SK-N-SH (cell line): Measurements from ENCODE around the gene H2AZ2. TPM values are rescaled to one million over a fixed set of nuclear protein-coding genes. Genes with fewer than 3 reads are reported as not detected.

Source experiments
- CTCF ChIA-PET: fragments of 300-600, 350-600 bp; formaldehyde crosslinking; extraction: SDS; loops from one replicate; lab custom pipeline; 2021; lab: Yijun Ruan, JAX
- POLR2A ChIA-PET: fragments of 350-600 bp; sonication (Branson Sonifier 250); formaldehyde crosslinking; extraction: SDS; loops from one replicate; lab custom pipeline; 2020; ENCODE audit warnings: antibody characterized with exemption, inconsistent platforms; lab: Yijun Ruan, JAX
- DNase-seq: peaks from one replicate; pipeline ENCODE4 v3.0.0; 2012
- H2AFZ ChIP-seq: fragments of 200-600 bp; sonication (generic); 2 replicates; pipeline ENCODE4 v1.8.1; 2016; ENCODE audit warnings: antibody characterized with exemption, mild to moderate bottlenecking, low read depth
- H3F3A ChIP-seq: fragments of 200-600 bp; sonication (generic); replicated peaks from 2 replicates; pipeline ENCODE3; 2016; ENCODE audit warnings: antibody characterized with exemption, mild to moderate bottlenecking; ENCODE audit not compliant: insufficient read depth
- H3K27ac ChIP-seq, 2 experiments: fragments of 200-500 bp in 1 of 2; fragments of 200-600 bp in 1 of 2; sonication (Bioruptor generic) in 1 of 2; sonication (generic), shearing (Covaris generic) in 1 of 2; 2 replicates each; pipeline versions ENCODE4 v1.5.1 to v1.6.1; 2014 to 2016; ENCODE audit warnings: low read depth in 2 of 2, inconsistent platforms in 1 of 2, low read length in 1 of 2, mild to moderate bottlenecking in 1 of 2, mixed read lengths in 1 of 2
- H3K27me3 ChIP-seq: fragments of 200-600 bp; sonication (generic), shearing (Covaris generic); 2 replicates; pipeline ENCODE4 v1.6.1; 2016; ENCODE audit warnings: mixed run types; ENCODE audit not compliant: insufficient read depth
- H3K36me3 ChIP-seq, 2 experiments: fragments of 200-500 bp in 1 of 2; fragments of 200-600 bp in 1 of 2; sonication (Bioruptor generic) in 1 of 2; sonication (generic) in 1 of 2; replicated peaks in 1 of 2; 2 replicates each; pipeline versions ENCODE3 to v1.5.1; 2014 to 2016; ENCODE audit warnings: low read length in 1 of 2, mild to moderate bottlenecking in 1 of 2; ENCODE audit not compliant: insufficient read depth in 2 of 2, control insufficient read depth in 1 of 2
- H3K4me1 ChIP-seq, 2 experiments: fragments of 200-500 bp in 1 of 2; fragments of 200-600 bp in 1 of 2; sonication (Bioruptor generic) in 1 of 2; sonication (generic), shearing (Covaris generic) in 1 of 2; 2 replicates each; pipeline versions ENCODE4 v1.5.1 to v1.6.1; 2014 to 2016; ENCODE audit warnings: low read depth in 1 of 2, low read length in 1 of 2, mixed run types in 1 of 2; ENCODE audit not compliant: insufficient read depth in 2 of 2, control insufficient read depth in 1 of 2
- H3K4me2 ChIP-seq: fragments of 200-600 bp; sonication (generic), shearing (Covaris generic); 2 replicates; pipeline ENCODE4 v1.6.1; 2017; ENCODE audit warnings: mixed run types
- H3K4me3 ChIP-seq, 2 experiments: fragments of 200-500 bp in 1 of 2; fragments of 200-600 bp in 1 of 2; sonication (Bioruptor generic) in 1 of 2; sonication (generic), shearing (Covaris generic) in 1 of 2; 2 replicates each; pipeline versions ENCODE4 v1.5.1 to v1.8.1; 2014 to 2016; ENCODE audit warnings: low read depth in 2 of 2, inconsistent platforms in 1 of 2, low read length in 1 of 2, mild to moderate bottlenecking in 1 of 2, mixed read lengths in 1 of 2, moderate library complexity in 1 of 2
- H3K79me2 ChIP-seq: fragments of 200-600 bp; sonication (generic); 2 replicates; pipeline ENCODE4 v1.8.1; 2017; ENCODE audit warnings: mild to moderate bottlenecking; ENCODE audit not compliant: insufficient read depth
- H3K9ac ChIP-seq: fragments of 200-600 bp; sonication (generic); 2 replicates; pipeline ENCODE4 v1.6.1; 2017; ENCODE audit warnings: mixed run types
- H3K9me2 ChIP-seq: fragments of 200-600 bp; sonication (generic); 2 replicates; pipeline ENCODE4 v1.6.1; 2017; ENCODE audit warnings: mixed run types
- H3K9me3 ChIP-seq: fragments of 200-600 bp; sonication (generic); 2 replicates; pipeline ENCODE4 v1.6.1; 2017; ENCODE audit warnings: mixed run types, mild to moderate bottlenecking, moderate library complexity
- H4K20me1 ChIP-seq: fragments of 200-600 bp; sonication (generic); 2 replicates; pipeline ENCODE4 v1.6.1; 2017; ENCODE audit warnings: mild to moderate bottlenecking, mixed run types; ENCODE audit not compliant: insufficient read depth
- CHD2 ChIP-seq: fragments of 150-350 bp; IDR thresholded peaks from 2 replicates; pipeline ENCODE4 v1.6.1; 2018; ENCODE audit warnings: low read length; ENCODE audit not compliant: partially characterized antibody
- ELF1 ChIP-seq: IDR thresholded peaks from 2 replicates; pipeline ENCODE4 v1.4.0; 2012
- EP300 ChIP-seq, 2 experiments: IDR thresholded peaks; 2 replicates each; pipeline versions ENCODE4 v1.4.0 to v1.6.1; 2012; ENCODE audit warnings: borderline replicate concordance in 1 of 2, low read depth in 1 of 2, low read length in 1 of 2
- FOXJ3 ChIP-seq: sonication (generic); formaldehyde crosslinking; IDR thresholded peaks from 2 replicates; pipeline ENCODE4 v1.5.1; 2020; ENCODE audit warnings: mild to moderate bottlenecking, missing genetic modification reagents
- FOXM1 ChIP-seq: IDR thresholded peaks from 2 replicates; pipeline ENCODE4 v1.4.0; 2012; ENCODE audit warnings: low read depth, mild to moderate bottlenecking
- GABPA ChIP-seq: IDR thresholded peaks from 2 replicates; pipeline ENCODE4 v1.4.0; 2012; ENCODE audit warnings: low read depth, mild to moderate bottlenecking
- MAX ChIP-seq: IDR thresholded peaks from 2 replicates; pipeline ENCODE4 v1.4.0; 2012; ENCODE audit warnings: low read depth
- MXI1 ChIP-seq: IDR thresholded peaks from 2 replicates; pipeline ENCODE4 v1.6.1; 2012; ENCODE audit warnings: mild to moderate bottlenecking, low read depth, low read length, improper control_type of control experiment
- PBX3 ChIP-seq: IDR thresholded peaks from 2 replicates; pipeline ENCODE4; 2012
- POLR2AphosphoS5 ChIP-seq: IDR thresholded peaks from 2 replicates; pipeline ENCODE4 v1.6.1; 2012; ENCODE audit warnings: low read depth, low read length
- RCOR1 ChIP-seq: fragments of 150-350 bp; IDR thresholded peaks from 2 replicates; pipeline ENCODE4 v1.6.1; 2017; ENCODE audit warnings: antibody characterized with exemption, low read length
- REST ChIP-seq: IDR thresholded peaks from 2 replicates; pipeline ENCODE4 v1.6.1; 2012; ENCODE audit warnings: mild to moderate bottlenecking, low read depth, low read length, moderate library complexity
- RFX5 ChIP-seq: IDR thresholded peaks from 2 replicates; pipeline ENCODE4 v1.6.1; 2012; ENCODE audit warnings: mild to moderate bottlenecking, improper control_type of control experiment, low read length
- RXRA ChIP-seq: IDR thresholded peaks from 2 replicates; pipeline ENCODE4 v1.4.0; 2012; ENCODE audit warnings: low read depth, mild to moderate bottlenecking, borderline replicate concordance
- SIN3A ChIP-seq: IDR thresholded peaks from 2 replicates; pipeline ENCODE4 v1.6.1; 2012; ENCODE audit warnings: low read depth, mild to moderate bottlenecking, low read length, moderate library complexity, borderline replicate concordance
- TAF1 ChIP-seq: IDR thresholded peaks from 2 replicates; pipeline ENCODE4 v1.6.1; 2012; ENCODE audit warnings: low read depth, mild to moderate bottlenecking, low read length, moderate library complexity, borderline replicate concordance
- TCF12 ChIP-seq: IDR thresholded peaks from 2 replicates; pipeline ENCODE4 v1.4.0; 2012
- USF1 ChIP-seq: IDR thresholded peaks from 2 replicates; pipeline ENCODE4 v1.4.0; 2012; ENCODE audit warnings: low read depth, borderline replicate concordance
- WGBS: methylation state at CpG from one replicate; pipeline ENCODE4 v1.1.6; 2017; ENCODE audit warnings: low lambda C conversion rate; 5-methylcytosine and 5-hydroxymethylcytosine counted together
- polyA plus RNA-seq, 3 experiments: library from polyadenylated mRNA; depleted of rRNA; stranded (reverse); fragments of >200 nt; gene quantifications; 2 replicates each; pipeline ENCODE4 v1.2.3, GENCODE V29; 2012
- TF ChIP-seq, protein P1 (sequence below): fragments of 150-350 bp; IDR thresholded peaks from 2 replicates; pipeline ENCODE4 v1.6.1; 2016; ENCODE audit warnings: mild to moderate bottlenecking, low read depth, low read length

H2AZ2 gene
- 207 and 389 TPM in 2 replicates for polyA plus RNA-seq (2012; rRNA removed)
- polyA plus RNA-seq (2012; cell fraction: cytosol; rRNA removed) = 318 and 348 TPM in 2 replicates
- polyA plus RNA-seq (2012; cell fraction: nucleus; rRNA removed) = 80.0 and 111 TPM in 2 replicates

GRCh38 chr7:44847920-44848634, at the start of gene H2AZ2:
Gene H2AZ2 (minus strand): TSS chr7:44848087. CDS start chr7:44847971, 116 bp downstream.
- Histone ChIP-seq H2AFZ (peak within 1 kb of the TSS; percentile 89), H3K27ac (peak within 1 kb of the TSS; percentile 85 to 91), H4K20me1 (peaks cover 44% of the 10 kb centered on the region), H3K9ac (peak within 1 kb of the TSS; percentile 90), H3K9me2 (no peaks in the 10 kb centered on the region), H3K79me2 (peaks cover 44% of the 10 kb centered on the region), H3K4me3 (peak within 1 kb of the TSS; percentile 66 to 83), H3K4me1 (peaks cover 5 to 21% of the 10 kb centered on the region in 2 experiments; a peak in 3 of 4 replicates), H3K4me2 (peak within 1 kb of the TSS; percentile 89), H3K27me3 (no peaks in the 10 kb centered on the region), H3K9me3 (no peaks in the 10 kb centered on the region), H3F3A (peaks cover 49% of the 10 kb centered on the region), H3K36me3 (peaks cover 0 to 5% of the 10 kb centered on the region in 2 experiments)
- DNase-seq = peak; percentile 99
- WGBS = under 1% methylated on average over 40 of the region's 70 CpGs
- TF ChIP-seq RFX5 (peak; percentile 34; the same call in 1 of the 2 replicates), CHD2 (peak; percentile 98), RCOR1 (peak; percentile 21; the same call in 1 of the 2 replicates), USF1 (no peak), SIN3A (peak; percentile 41), ELF1 (no peak), FOXJ3 (no peak), POLR2AphosphoS5 (peak; percentile 91), FOXM1 (peak; percentile 77; the same call in 1 of the 2 replicates), MAX (peak; percentile 92; the same call in 1 of the 2 replicates), RXRA (no peak), MXI1 (peak; percentile 73; the same call in 1 of the 2 replicates), EP300 (IDR thresholded peaks at IDR 0.05; ENCODE audit: borderline replicate concordance in 1 of 2, low read depth in 1 of 2, low read length in 1 of 2) (peak; percentile 18 to 45; a peak in 1 of 4 replicates), GABPA (peak; percentile 2; the same call in 1 of the 2 replicates), REST (no peak; the same call in 1 of the 2 replicates), TAF1 (peak; percentile 78), PBX3 (peak; percentile 100), TCF12 (peak; percentile 14; the same call in 1 of the 2 replicates)
- TF ChIP-seq, protein P1, sequence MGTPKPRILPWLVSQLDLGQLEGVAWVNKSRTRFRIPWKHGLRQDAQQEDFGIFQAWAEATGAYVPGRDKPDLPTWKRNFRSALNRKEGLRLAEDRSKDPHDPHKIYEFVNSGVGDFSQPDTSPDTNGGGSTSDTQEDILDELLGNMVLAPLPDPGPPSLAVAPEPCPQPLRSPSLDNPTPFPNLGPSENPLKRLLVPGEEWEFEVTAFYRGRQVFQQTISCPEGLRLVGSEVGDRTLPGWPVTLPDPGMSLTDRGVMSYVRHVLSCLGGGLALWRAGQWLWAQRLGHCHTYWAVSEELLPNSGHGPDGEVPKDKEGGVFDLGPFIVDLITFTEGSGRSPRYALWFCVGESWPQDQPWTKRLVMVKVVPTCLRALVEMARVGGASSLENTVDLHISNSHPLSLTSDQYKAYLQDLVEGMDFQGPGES = peak; percentile 98
- ChIA-PET POLR2A (interaction anchor here (0.5 to 2.9 kb wide), 10 partner anchors 9 to 288 kb away, joined by 3 to 14 read pairs (median 7); partner anchors contain the start of genes DDX56, OGDH, PURB and TMED4), CTCF (interaction anchor here (0.6 to 3.1 kb wide), 47 partner anchors 9 to 412 kb away, joined by 3 to 19 read pairs (median 4); partner anchors contain the start of genes OGDH, PPIA, PURB and TMED4)
